T-helper 2 cell treated with Interferon-gamma antibody and Interleukin-4, amounts not matched to agents 5 μg/mL and 100 μg/mL, for 36 hours (primary cell): ENCODE measurements around the gene CUTA.

Experiments
- DNase-seq: peaks from one replicate; pipeline ENCODE4 v3.0.0; 2021; ENCODE audit warnings: low spot score
- H3K27ac Mint-ChIP-seq: one replicate; pipeline ENCODE4 v1.8.0; 2021; ENCODE audit warnings: mild to moderate bottlenecking, mixed read lengths
- H3K27me3 Mint-ChIP-seq: one replicate; pipeline ENCODE4 v1.8.0; 2021; ENCODE audit warnings: low read depth, mixed read lengths
- H3K36me3 Mint-ChIP-seq: one replicate; pipeline ENCODE4 v1.8.0; 2021; ENCODE audit warnings: low read depth, mixed read lengths
- H3K4me1 Mint-ChIP-seq: one replicate; pipeline ENCODE4 v1.8.0; 2021; ENCODE audit warnings: low read depth, mixed read lengths
- H3K4me3 Mint-ChIP-seq: one replicate; pipeline ENCODE4 v1.8.0; 2022; ENCODE audit warnings: mild to moderate bottlenecking, moderate library complexity, mixed read lengths
- H3K9me3 Mint-ChIP-seq: one replicate; pipeline ENCODE4 v1.8.0; 2021; ENCODE audit warnings: mixed read lengths

Gene CUTA

DNA sequence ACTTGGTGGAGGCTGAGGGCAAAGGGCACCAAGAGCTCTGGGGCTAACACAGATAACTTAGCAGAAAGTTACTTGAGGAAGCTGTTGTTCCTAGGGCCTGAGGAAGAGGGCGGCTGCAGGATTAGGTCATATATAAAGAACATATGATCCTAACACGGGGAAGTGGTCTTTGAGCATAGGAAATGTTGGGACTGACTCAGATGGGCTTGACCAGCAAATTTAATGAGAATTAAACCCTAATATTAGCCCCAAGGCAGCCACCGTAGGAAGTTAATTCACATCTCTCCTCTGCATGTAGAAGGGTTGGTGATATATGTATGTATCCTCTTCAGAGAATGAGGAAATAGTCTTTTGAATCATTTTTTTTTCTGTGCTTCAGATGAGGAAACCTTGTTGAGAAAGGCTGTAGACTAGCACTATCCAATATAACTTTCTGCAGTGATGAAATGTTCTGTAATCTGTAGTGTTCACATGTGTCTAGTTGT lies 27.3 kb upstream of the CUTA start:
- Mint-ChIP-seq H3K27ac (no peak overlapping the region), H3K9me3 (no peaks in the 10 kb centered on the region), H3K4me3 (no peak overlapping the region), H3K36me3 (peaks cover 18% of the 10 kb centered on the region), H3K27me3 (no peaks in the 10 kb centered on the region), H3K4me1 (no peaks in the 10 kb centered on the region)
- no peak for DNase-seq

DNA sequence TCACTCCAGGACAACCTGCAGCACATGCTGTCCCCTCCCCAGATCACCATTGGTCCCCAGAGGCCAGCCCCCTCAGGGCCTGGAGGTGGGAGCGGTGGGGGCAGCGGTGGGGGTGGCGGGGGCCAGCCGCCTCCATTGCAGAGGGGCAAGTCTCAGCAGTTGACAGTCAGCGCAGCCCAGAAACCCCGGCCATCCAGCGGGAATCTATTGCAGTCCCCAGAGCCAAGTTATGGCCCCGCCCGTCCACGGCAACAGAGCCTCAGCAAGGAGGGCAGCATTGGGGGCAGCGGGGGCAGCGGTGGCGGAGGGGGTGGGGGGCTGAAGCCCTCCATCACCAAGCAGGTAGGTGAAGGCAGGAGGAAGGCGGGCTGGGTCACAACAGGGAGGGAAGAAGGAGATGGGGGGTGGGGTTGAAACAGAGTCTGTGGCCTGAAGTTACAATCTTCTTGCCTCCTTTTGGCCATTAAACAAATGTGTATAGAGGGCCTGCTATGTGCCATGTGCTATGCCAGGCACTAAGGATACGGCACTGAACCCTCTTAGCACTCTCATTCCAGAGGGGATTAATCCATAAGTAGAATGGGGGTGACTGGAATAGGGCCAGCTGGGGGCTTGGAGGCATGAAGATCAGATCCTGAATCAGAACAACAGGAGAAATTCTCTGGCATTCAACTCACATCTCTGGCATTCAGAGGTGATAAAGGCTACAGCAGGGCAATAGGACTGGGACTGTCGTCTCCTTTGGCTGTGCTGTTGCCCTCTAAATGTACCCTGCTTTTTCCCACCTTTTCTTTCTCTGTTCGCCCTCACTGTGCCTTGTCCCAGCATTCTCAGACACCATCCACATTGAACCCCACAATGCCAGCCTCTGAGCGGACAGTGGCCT lies 26.0 kb upstream of the CUTA start:
- Mint-ChIP-seq H3K27ac (no peak overlapping the region), H3K4me1 (no peaks in the 10 kb centered on the region), H3K9me3 (no peaks in the 10 kb centered on the region), H3K27me3 (no peaks in the 10 kb centered on the region), H3K4me3 (no peak overlapping the region), H3K36me3 (peaks cover 24% of the 10 kb centered on the region)
- DNase-seq: no peak

DNA sequence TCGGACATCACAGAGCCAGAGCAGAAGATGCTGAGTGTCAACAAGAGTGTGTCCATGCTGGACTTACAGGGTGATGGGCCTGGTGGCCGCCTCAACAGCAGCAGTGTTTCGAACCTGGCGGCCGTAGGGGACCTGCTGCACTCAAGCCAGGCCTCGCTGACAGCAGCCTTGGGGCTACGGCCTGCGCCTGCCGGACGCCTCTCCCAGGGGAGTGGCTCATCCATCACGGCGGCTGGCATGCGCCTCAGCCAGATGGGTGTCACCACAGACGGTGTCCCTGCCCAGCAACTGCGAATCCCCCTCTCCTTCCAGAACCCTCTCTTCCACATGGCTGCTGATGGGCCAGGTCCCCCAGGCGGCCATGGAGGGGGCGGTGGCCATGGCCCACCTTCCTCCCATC lies 25.1 kb upstream of the CUTA start:
- no peak overlapping the region for H3K27ac Mint-ChIP-seq
- H3K4me1 Mint-ChIP-seq: no peaks in the 10 kb centered on the region
- no peak overlapping the region for H3K4me3 Mint-ChIP-seq
- no peak for DNase-seq
- no peaks in the 10 kb centered on the region for H3K27me3 Mint-ChIP-seq
- H3K36me3 Mint-ChIP-seq: peaks cover 21% of the 10 kb centered on the region
- no peaks in the 10 kb centered on the region for H3K9me3 Mint-ChIP-seq

DNA sequence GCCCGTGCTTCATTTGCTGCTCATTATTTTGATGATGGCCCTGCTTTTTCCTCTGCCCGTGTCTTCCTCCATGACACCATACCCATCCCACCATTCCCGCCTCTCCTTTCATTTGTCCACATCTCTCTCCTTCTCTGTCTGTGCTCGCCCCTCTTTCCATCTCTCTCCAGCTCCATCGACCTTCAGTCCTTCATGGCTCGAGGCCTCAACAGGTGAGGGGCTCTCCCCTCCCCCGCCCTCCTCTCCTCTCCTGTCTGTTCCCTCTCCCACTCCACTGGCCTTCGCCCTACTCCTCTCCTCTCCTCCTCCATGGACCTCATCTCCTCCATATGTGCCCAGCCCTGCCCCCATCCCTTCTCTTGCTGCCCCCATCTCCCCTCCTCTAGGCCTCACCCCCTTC lies 24.4 kb upstream of the CUTA start:
- Mint-ChIP-seq H3K36me3 (peaks cover 21% of the 10 kb centered on the region), H3K4me1 (no peaks in the 10 kb centered on the region), H3K27me3 (no peaks in the 10 kb centered on the region), H3K27ac (no peak overlapping the region), H3K9me3 (no peaks in the 10 kb centered on the region), H3K4me3 (no peak overlapping the region)
- no peak for DNase-seq

DNA sequence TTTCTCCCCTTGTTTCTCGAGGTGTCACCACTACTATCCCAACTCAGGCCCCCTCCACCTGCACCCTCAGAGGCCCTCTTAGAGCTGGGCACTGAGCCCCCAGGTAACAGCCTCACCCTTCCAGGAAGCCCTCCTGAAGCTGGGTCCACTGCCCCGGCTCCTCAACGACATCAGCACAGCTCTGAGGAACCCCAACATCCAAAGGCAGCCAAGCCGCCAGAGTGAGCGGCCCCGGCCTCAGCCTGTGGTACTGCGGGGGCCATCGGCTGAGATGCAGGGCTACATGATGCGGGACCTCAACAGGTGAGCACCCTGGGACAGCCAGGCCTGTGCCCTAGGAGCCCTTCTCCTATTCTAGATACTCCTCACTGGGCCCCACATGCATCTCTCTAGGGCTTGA lies 23.6 kb upstream of the CUTA start:
- Mint-ChIP-seq H3K36me3 (peaks cover 27% of the 10 kb centered on the region), H3K27me3 (no peaks in the 10 kb centered on the region), H3K4me3 (no peak overlapping the region), H3K4me1 (no peaks in the 10 kb centered on the region), H3K27ac (no peak overlapping the region), H3K9me3 (no peaks in the 10 kb centered on the region)
- DNase-seq: no peak

DNA sequence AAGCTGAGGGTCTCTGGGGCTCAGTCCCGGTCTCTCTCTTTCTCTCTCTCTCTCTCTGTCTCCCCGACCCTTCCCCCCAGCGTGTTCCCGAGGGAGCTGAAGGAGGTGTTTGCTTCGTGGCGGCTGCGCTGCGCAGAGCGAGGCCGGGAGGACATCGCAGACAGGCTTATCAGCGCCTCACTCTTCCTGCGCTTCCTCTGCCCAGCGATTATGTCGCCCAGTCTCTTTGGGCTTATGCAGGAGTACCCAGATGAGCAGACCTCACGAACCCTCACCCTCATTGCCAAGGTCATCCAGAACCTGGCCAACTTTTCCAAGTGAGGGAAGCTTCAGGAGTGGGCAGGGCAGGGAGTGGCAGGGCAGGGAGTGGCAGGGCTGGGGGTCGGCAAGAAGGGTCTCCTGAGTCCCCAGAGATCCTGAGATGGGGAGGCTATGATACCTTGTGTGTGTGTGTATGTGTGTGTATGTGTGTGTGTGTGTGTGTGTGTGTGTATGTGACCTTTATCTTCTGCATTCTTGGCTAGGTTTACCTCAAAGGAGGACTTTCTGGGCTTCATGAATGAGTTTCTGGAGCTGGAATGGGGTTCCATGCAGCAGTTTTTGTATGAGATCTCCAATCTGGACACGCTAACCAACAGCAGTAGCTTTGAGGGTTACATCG lies 22.9 kb upstream of the CUTA start:
- DNase-seq: no peak
- no peaks in the 10 kb centered on the region for H3K9me3 Mint-ChIP-seq
- no peaks in the 10 kb centered on the region for H3K27me3 Mint-ChIP-seq
- peaks cover 30% of the 10 kb centered on the region for H3K36me3 Mint-ChIP-seq
- no peak overlapping the region for H3K27ac Mint-ChIP-seq
- H3K4me1 Mint-ChIP-seq: no peaks in the 10 kb centered on the region
- no peak overlapping the region for H3K4me3 Mint-ChIP-seq

DNA sequence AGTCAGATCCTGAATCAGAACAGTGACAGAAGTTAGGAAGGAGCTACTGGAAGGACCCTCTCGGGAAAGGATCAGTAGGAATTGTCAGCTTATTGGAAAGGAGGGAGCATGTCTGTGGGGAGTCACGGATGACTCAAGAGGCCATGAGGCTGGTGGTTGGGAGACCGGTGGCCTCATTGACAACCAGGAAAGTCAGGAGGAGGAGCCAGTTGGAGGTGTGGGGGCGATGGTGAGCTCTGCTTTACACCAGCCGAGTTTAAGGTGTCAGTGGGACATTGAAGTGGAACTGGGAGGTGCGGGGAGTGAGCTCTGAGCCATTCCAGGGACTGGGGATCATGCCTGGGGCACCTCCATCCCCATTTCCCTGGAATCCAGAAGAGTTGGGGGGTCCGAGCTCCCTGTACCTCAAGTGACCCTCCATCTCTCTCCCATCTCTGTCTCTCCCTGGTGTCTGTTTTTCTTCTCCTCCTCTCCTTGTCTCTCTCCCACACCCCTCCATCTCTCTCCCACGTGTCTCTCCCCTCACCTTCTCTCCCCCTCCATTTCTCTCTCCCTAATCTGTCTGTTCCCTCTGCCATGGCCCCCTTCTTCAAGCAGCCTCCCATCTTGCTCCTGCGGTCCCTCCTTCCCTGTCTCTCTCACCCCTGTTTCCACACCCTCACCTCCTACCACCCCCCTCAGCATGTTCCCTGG lies 22.2 kb upstream of the CUTA start:
- H3K4me3 Mint-ChIP-seq: no peak overlapping the region
- H3K36me3 Mint-ChIP-seq: peaks cover 34% of the 10 kb centered on the region
- H3K4me1 Mint-ChIP-seq: no peaks in the 10 kb centered on the region
- H3K9me3 Mint-ChIP-seq: no peaks in the 10 kb centered on the region
- no peak overlapping the region for H3K27ac Mint-ChIP-seq
- no peaks in the 10 kb centered on the region for H3K27me3 Mint-ChIP-seq
- DNase-seq: no peak

DNA sequence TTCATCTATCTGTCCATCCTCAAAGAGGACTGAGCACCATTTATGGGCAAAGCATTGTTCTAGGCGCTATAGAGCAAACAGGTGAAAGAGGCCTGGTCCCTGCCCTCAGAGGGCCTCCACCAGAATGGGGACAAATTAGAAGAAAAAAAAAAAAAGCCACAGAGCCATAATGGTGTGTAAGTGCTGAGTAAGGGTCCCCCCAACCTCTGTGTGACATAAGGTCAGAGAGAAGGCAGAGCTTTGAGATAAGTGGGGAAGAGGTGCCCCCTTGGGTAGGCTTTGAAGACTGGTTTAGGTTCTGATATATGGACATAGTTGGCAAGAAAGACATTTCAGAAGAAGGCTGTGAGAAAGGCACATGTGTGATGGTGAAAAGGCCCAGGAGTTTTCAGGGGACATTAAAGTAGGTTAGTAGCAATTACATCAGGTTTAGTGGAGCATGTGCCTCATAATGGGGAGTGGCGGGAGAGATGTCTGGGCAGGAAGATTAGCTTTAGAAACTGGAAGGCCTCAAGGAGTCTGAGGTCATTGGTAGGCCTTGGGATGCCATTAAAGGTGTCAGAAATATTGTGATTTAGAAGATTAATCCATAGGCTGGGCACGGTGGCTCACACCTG lies 21.2 kb upstream of the CUTA start:
- Mint-ChIP-seq H3K27ac (no peak overlapping the region), H3K4me1 (peaks cover 1% of the 10 kb centered on the region), H3K4me3 (no peak overlapping the region), H3K9me3 (no peaks in the 10 kb centered on the region), H3K36me3 (peaks cover 36% of the 10 kb centered on the region), H3K27me3 (no peaks in the 10 kb centered on the region)
- DNase-seq: no peak

DNA sequence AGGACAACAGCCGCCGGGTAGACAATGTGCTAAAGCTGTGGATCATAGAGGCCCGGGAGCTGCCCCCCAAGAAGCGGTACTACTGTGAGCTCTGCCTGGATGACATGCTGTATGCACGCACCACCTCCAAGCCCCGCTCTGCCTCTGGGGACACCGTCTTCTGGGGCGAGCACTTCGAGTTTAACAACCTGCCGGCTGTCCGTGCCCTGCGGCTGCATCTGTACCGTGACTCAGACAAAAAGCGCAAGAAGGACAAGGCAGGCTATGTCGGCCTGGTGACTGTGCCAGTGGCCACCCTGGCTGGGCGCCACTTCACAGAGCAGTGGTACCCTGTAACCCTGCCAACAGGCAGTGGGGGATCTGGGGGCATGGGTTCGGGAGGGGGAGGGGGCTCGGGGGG lies 19.8 kb upstream of the CUTA start:
- Mint-ChIP-seq H3K27me3 (no peaks in the 10 kb centered on the region), H3K4me3 (no peak overlapping the region), H3K27ac (no peak overlapping the region), H3K9me3 (no peaks in the 10 kb centered on the region), H3K36me3 (peaks cover 46% of the 10 kb centered on the region), H3K4me1 (peaks cover 8% of the 10 kb centered on the region)
- DNase-seq: no peak

DNA sequence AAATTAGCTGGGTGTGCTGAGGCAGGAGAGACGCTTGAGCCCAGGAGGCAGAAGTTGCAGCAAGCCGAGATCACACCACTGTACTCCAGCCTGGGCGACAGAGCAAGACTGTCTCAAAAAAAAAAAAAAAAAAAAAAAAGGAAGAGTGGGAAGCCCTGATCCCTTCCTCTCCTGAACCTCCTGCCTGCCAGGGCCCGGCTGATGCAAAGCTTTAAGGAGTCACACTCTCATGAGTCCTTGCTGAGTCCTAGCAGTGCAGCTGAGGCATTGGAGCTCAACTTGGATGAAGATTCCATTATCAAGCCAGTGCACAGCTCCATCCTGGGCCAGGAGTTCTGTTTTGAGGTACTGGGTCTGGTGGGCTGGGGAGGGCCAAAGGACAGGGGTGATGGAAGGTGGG lies 17.1 kb upstream of the CUTA start:
- Mint-ChIP-seq H3K27ac (no peak overlapping the region), H3K36me3 (peaks cover 47% of the 10 kb centered on the region)
- no peak for DNase-seq

DNA sequence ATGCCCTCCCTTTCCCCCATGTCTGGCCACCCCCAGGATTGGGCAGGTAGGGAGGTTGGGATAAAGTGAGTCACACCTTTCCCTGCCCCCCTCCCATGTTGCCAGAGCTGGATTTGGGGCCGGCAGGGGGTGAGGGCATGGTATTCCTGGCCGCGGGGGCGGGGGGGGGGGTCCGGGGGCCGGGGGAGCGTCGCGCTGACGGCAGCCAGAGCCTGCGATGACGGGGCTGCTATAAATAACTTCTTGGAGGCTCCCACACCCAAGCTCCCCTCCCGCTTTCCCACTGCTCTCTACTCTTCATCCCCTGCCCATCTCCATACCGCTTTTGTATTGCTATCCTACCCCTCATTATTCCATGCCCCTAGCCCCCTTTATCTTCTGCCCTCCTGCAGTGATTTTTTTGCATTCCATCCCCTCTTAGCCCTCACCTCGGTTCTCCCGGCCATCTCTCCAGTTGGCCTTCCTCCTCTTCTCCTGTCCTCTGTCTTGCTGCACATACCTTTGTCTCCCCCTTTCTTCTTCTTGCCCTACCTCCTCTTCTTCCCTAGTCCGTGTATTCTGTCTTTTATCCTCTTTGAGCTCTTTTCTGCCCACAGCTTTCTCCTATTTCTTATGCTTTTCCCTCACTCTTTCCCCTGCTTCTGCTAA lies 15.8 kb upstream of the CUTA start:
- Mint-ChIP-seq H3K9me3 (no peaks in the 10 kb centered on the region), H3K36me3 (peaks cover 40% of the 10 kb centered on the region), H3K27ac (no peak overlapping the region), H3K27me3 (no peaks in the 10 kb centered on the region), H3K4me3 (no peak overlapping the region), H3K4me1 (peaks cover 40% of the 10 kb centered on the region)
- DNase-seq: no peak

More for the DNA sequence above, 17.1 kb upstream of the CUTA start:
- Mint-ChIP-seq H3K9me3 (no peaks in the 10 kb centered on the region), H3K4me3 (no peak overlapping the region), H3K27me3 (no peaks in the 10 kb centered on the region), H3K4me1 (peaks cover 27% of the 10 kb centered on the region)

DNA sequence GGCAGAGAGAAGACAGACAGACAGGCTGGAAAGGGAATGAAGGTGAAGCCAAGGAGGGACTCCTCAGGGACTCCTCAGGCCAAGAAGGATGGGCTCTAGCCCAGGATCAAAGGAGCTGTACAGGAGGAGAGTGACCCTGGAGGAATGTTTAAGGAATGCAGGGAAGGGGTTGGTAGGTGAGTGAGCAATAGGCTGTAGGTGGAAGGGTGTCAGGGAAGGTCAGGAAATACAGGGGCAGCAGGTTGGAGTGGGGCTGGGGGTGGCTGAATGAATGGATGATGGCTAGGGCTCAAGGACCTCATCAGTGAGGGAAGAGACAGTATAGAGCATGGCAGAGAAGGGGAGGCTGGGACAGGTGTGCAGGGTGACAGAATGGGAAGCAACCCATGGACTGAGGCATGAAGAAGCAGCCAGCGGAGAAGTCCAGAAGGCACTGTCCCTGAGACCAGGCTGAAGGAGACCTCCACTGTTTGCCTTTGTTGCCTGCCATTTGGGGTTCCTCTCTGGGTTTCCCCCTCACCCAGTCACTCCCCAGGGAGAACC lies 15.2 kb upstream of the CUTA start:
- H3K9me3 Mint-ChIP-seq: no peaks in the 10 kb centered on the region
- peaks cover 44% of the 10 kb centered on the region for H3K4me1 Mint-ChIP-seq
- peak overlapping the region; percentile 40 for H3K27ac Mint-ChIP-seq
- peak overlapping the region; percentile 22 for H3K4me3 Mint-ChIP-seq
- H3K36me3 Mint-ChIP-seq: peaks cover 35% of the 10 kb centered on the region
- no peaks in the 10 kb centered on the region for H3K27me3 Mint-ChIP-seq
- DNase-seq: no peak

DNA sequence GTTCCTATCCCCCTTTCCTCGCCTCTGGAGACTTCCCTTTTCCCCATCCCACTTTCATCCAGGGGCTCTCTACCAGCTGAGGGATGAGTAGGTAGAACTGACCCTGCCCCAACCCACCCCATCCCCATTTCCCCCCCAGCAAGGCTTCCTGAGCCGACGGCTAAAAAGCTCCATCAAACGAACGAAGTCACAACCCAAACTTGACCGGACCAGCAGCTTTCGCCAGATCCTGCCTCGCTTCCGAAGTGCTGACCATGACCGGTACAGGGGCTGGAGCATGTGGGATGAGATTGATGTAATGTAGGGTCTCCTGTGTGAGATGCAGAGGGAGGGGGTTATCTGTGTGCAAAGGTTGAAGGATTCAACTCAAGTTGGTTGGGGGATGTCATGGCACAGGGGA lies 14.6 kb upstream of the CUTA start:
- Mint-ChIP-seq H3K36me3 (peaks cover 32% of the 10 kb centered on the region), H3K4me3 (peak overlapping the region; percentile 22)
- no peak for DNase-seq

More for the DNA sequence above, 14.6 kb upstream of the CUTA start:
- Mint-ChIP-seq H3K4me1 (peaks cover 44% of the 10 kb centered on the region), H3K27me3 (no peaks in the 10 kb centered on the region), H3K27ac (peak overlapping the region; percentile 71), H3K9me3 (no peaks in the 10 kb centered on the region)
